ENCODE data around the gene C21orf91. TPM values are rescaled to one million over a fixed set of nuclear protein-coding genes. Genes with fewer than 3 reads are reported as not detected.

The C21orf91 gene
- total and polyA plus RNA-seq, 2 donors (not counting 3 experiments of a cell fraction or from before 2014, with no cell fraction given), result 1.3 to 4.2 TPM

- Histone ChIP-seq H3K4me2 (ENCODE audit: insufficient read depth, low read length) (no peak overlapping the region), H3K9ac (replicated peaks; ENCODE audit: extremely low read depth, insufficient read depth, low read length) (no peak overlapping the region), H3K27ac (ENCODE audit: insufficient read depth, low read depth, low read length) (no peak overlapping the region), H3K4me3 (replicated peaks in 1 of 3; ENCODE audit: insufficient read depth in 1 of 3, low read depth in 1 of 3, low read length in 3 of 3) (no peak overlapping the region), H3K36me3 (ENCODE audit: control insufficient read depth in 2 of 2, extremely low read depth in 1 of 2, insufficient read depth in 2 of 2, low read length in 2 of 2) (no peaks in the 10 kb centered on the region), H3K27me3 (ENCODE audit: control insufficient read depth in 2 of 2, insufficient read depth in 2 of 2, low read length in 2 of 2) (no peaks in the 10 kb centered on the region), H2AFZ (ENCODE audit: low read depth, low read length) (no peak overlapping the region), H3K4me1 (ENCODE audit: control insufficient read depth, extremely low read depth, insufficient read depth, low read length) (no peaks in the 10 kb centered on the region), H3K9me3 (replicated peaks; ENCODE audit: control insufficient read depth, insufficient read depth, low read length) (no peaks in the 10 kb centered on the region), H4K20me1 (replicated peaks; ENCODE audit: control insufficient read depth, extremely low read depth, insufficient read depth, low read length) (no peaks in the 10 kb centered on the region), H3K9me1 (replicated peaks; ENCODE audit: control insufficient read depth, extremely low read depth, insufficient read depth, low read length) (no peaks in the 10 kb centered on the region), H3K79me2 (ENCODE audit: control insufficient read depth, insufficient read depth, low read length) (no peaks in the 10 kb centered on the region)
- intact Hi-C loops (cut with micrococcal nuclease) (no loop called here), dilution Hi-C loops (cut with MboI; ENCODE audit: extremely low pct_ligation_motif_present, low sequenced_read_pairs) (no loop called here)
- ChIA-PET CTCF (no interaction called here), POLR2A (no interaction called here)
- DNase-seq (ENCODE audit: low read depth, low spot score) (no peak), FAIRE-seq (no peak)
- TF ChIP-seq JUN (IDR thresholded peaks at IDR 0.05; ENCODE audit: borderline replicate concordance, insufficient read depth, insufficient read length, low read depth), result no peak
- TF ChIP-seq MYC (IDR thresholded peaks at IDR 0.05; ENCODE audit: low read depth, low read length), result no peak
- TF ChIP-seq, protein P1, sequence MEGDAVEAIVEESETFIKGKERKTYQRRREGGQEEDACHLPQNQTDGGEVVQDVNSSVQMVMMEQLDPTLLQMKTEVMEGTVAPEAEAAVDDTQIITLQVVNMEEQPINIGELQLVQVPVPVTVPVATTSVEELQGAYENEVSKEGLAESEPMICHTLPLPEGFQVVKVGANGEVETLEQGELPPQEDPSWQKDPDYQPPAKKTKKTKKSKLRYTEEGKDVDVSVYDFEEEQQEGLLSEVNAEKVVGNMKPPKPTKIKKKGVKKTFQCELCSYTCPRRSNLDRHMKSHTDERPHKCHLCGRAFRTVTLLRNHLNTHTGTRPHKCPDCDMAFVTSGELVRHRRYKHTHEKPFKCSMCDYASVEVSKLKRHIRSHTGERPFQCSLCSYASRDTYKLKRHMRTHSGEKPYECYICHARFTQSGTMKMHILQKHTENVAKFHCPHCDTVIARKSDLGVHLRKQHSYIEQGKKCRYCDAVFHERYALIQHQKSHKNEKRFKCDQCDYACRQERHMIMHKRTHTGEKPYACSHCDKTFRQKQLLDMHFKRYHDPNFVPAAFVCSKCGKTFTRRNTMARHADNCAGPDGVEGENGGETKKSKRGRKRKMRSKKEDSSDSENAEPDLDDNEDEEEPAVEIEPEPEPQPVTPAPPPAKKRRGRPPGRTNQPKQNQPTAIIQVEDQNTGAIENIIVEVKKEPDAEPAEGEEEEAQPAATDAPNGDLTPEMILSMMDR (IDR thresholded peaks at IDR 0.05; ENCODE audit: extremely low read depth in 1 of 2, insufficient read depth in 1 of 2, low read depth in 1 of 2, low read length in 2 of 2), result no peak
- no TSS peak for BruUV-seq (replicated peaks)
Observed at GRCh38 chr21:17765207-17765606, 53.9 kb downstream of the C21orf91 start.

GRCh38 chr21:17763288-17764037 is 55.7 kb downstream of the C21orf91 start:
- DNase-seq (ENCODE audit: low read depth, low spot score) (no peak), FAIRE-seq (no peak)
- Histone ChIP-seq H3K4me2 (ENCODE audit: insufficient read depth, low read length) (no peak overlapping the region), H3K27me3 (ENCODE audit: control insufficient read depth in 2 of 2, insufficient read depth in 2 of 2, low read length in 2 of 2) (no peaks in the 10 kb centered on the region), H3K9me1 (replicated peaks; ENCODE audit: control insufficient read depth, extremely low read depth, insufficient read depth, low read length) (no peaks in the 10 kb centered on the region), H3K9ac (replicated peaks; ENCODE audit: extremely low read depth, insufficient read depth, low read length) (no peak overlapping the region), H4K20me1 (replicated peaks; ENCODE audit: control insufficient read depth, extremely low read depth, insufficient read depth, low read length) (no peaks in the 10 kb centered on the region), H3K4me1 (ENCODE audit: control insufficient read depth, extremely low read depth, insufficient read depth, low read length) (no peaks in the 10 kb centered on the region), H3K4me3 (replicated peaks in 1 of 3; ENCODE audit: insufficient read depth in 1 of 3, low read depth in 1 of 3, low read length in 3 of 3) (no peak overlapping the region), H2AFZ (ENCODE audit: low read depth, low read length) (no peak overlapping the region), H3K9me3 (replicated peaks; ENCODE audit: control insufficient read depth, insufficient read depth, low read length) (no peaks in the 10 kb centered on the region), H3K79me2 (ENCODE audit: control insufficient read depth, insufficient read depth, low read length) (no peaks in the 10 kb centered on the region), H3K27ac (ENCODE audit: insufficient read depth, low read depth, low read length) (no peak overlapping the region), H3K36me3 (ENCODE audit: control insufficient read depth in 2 of 2, extremely low read depth in 1 of 2, insufficient read depth in 2 of 2, low read length in 2 of 2) (no peaks in the 10 kb centered on the region)
- ChIA-PET CTCF (no interaction called here), POLR2A (no interaction called here)
- no TSS peak for BruUV-seq (replicated peaks)
- TF ChIP-seq, protein P1 (IDR thresholded peaks at IDR 0.05; ENCODE audit: extremely low read depth in 1 of 2, insufficient read depth in 1 of 2, low read depth in 1 of 2, low read length in 2 of 2), result no peak
- TF ChIP-seq POLR2A (IDR thresholded peaks at IDR 0.05; ENCODE audit: low read depth, low read length) (no peak), EZH2 (IDR thresholded peaks at IDR 0.05; ENCODE audit: borderline replicate concordance, low read depth, low read length, severe bottlenecking) (no peak), GATA2 (IDR thresholded peaks at IDR 0.05; ENCODE audit: insufficient read depth, insufficient read length, low read depth, low read length) (no peak), JUN (IDR thresholded peaks at IDR 0.05; ENCODE audit: borderline replicate concordance, insufficient read depth, insufficient read length, low read depth) (no peak), MYC (IDR thresholded peaks at IDR 0.05; ENCODE audit: low read depth, low read length) (no peak), MAX (IDR thresholded peaks at IDR 0.05; ENCODE audit: insufficient read depth, insufficient read length) (no peak), POLR2AphosphoS5 (IDR thresholded peaks at IDR 0.05; ENCODE audit: insufficient read depth, low read depth, low read length) (no peak), FOS (IDR thresholded peaks at IDR 0.05; ENCODE audit: borderline replicate concordance, insufficient read depth, low read length) (no peak)
- intact Hi-C loops (cut with micrococcal nuclease), result no loop called here
- dilution Hi-C loops (cut with MboI; ENCODE audit: extremely low pct_ligation_motif_present, low sequenced_read_pairs), result no loop called here
